Naive thymus-derived CD4-positive, alpha-beta T cell (primary cell): ENCODE results near the gene LCN1. TPM values are rescaled to one million over a fixed set of nuclear protein-coding genes. Genes with fewer than 3 reads are reported as not detected.

Experiments used
- ATAC-seq: fragments of 150-1000 bp; cut with Tn5 transposase; 2 replicates; pipeline ENCODE4 v1.10.0; 2021; ENCODE audit warnings: mild to moderate bottlenecking, moderate library complexity
- CTCF ChIA-PET: fragments of 350-600 bp; sonication (Branson Sonifier 250); formaldehyde crosslinking; loops from one replicate; lab custom pipeline; 2021; ENCODE audit warnings: antibody characterized with exemption; lab: Charles Lee
- POLR2A ChIA-PET: fragments of 350-600 bp; sonication (Branson Sonifier 250); formaldehyde crosslinking; loops from one replicate; lab custom pipeline; 2021; ENCODE audit warnings: antibody characterized with exemption, inconsistent platforms; lab: Charles Lee
- DNase-seq, 9 donors: peaks; one replicate each; pipeline versions ENCODE4 v3.0.0 to v3.0.0-alpha.2; 2020 to 2022; ENCODE audit warnings: mixed read lengths in 1 of 9
- H3K27ac ChIP-seq: one replicate; pipeline ENCODE4 v1.7.0; 2013; ENCODE audit warnings: mild to moderate bottlenecking, low read depth, low read length, moderate library complexity
- H3K27me3 ChIP-seq, 2 donors: one replicate each; pipeline ENCODE4 v1.7.0; 2013; ENCODE audit warnings: low read length in 2 of 2, mild to moderate bottlenecking in 2 of 2, moderate library complexity in 2 of 2; ENCODE audit not compliant: control insufficient read depth in 2 of 2, insufficient read depth in 2 of 2
- H3K36me3 ChIP-seq, 3 experiments: 1 replicate in 2 of 3; 2 replicates in 1 of 3; pipeline ENCODE4 v1.7.0; 2013; ENCODE audit warnings: low read length in 3 of 3, mild to moderate bottlenecking in 3 of 3, moderate library complexity in 1 of 3; ENCODE audit not compliant: insufficient read depth in 3 of 3, control insufficient read depth in 2 of 3
- H3K4me1 ChIP-seq, 2 donors: one replicate each; pipeline ENCODE4 v1.7.0; 2013; ENCODE audit warnings: low read length in 2 of 2, mild to moderate bottlenecking in 2 of 2, moderate library complexity in 1 of 2; ENCODE audit not compliant: control insufficient read depth in 2 of 2, insufficient read depth in 2 of 2
- H3K4me3 ChIP-seq: 2 replicates; pipeline ENCODE4 v1.7.0; 2013; ENCODE audit warnings: mild to moderate bottlenecking, low read length
- H3K9me3 ChIP-seq, 3 experiments: 1 replicate in 2 of 3; 2 replicates in 1 of 3; pipeline ENCODE4 v1.7.0; 2013; ENCODE audit warnings: low read length in 3 of 3; ENCODE audit not compliant: control insufficient read depth in 2 of 3
- H3K27ac Mint-ChIP-seq, 9 donors: one replicate each; pipeline ENCODE4 v1.8.0; 2020 to 2022; ENCODE audit warnings: mixed read lengths in 9 of 9, mild to moderate bottlenecking in 8 of 9, moderate library complexity in 5 of 9, inconsistent platforms in 2 of 9
- H3K27me3 Mint-ChIP-seq, 5 donors: one replicate each; pipeline ENCODE4 v1.8.0; 2021 to 2022; ENCODE audit warnings: mixed read lengths in 5 of 5, mild to moderate bottlenecking in 1 of 5
- H3K36me3 Mint-ChIP-seq, 5 donors: one replicate each; pipeline ENCODE4 v1.8.0; 2020 to 2022; ENCODE audit warnings: mixed read lengths in 5 of 5, mild to moderate bottlenecking in 3 of 5, inconsistent platforms in 1 of 5
- H3K4me1 Mint-ChIP-seq, 7 donors: one replicate each; pipeline ENCODE4 v1.8.0; 2020 to 2022; ENCODE audit warnings: mixed read lengths in 7 of 7, mild to moderate bottlenecking in 3 of 7, inconsistent platforms in 1 of 7
- H3K4me3 Mint-ChIP-seq, 10 donors: one replicate each; pipeline ENCODE4 v1.8.0; 2020 to 2022; ENCODE audit warnings: mild to moderate bottlenecking in 10 of 10, mixed read lengths in 10 of 10, moderate library complexity in 6 of 10, inconsistent platforms in 2 of 10
- H3K9me3 Mint-ChIP-seq, 11 donors: one replicate each; pipeline ENCODE4 v1.8.0; 2020 to 2022; ENCODE audit warnings: mixed read lengths in 11 of 11, mild to moderate bottlenecking in 4 of 11, inconsistent platforms in 1 of 11, moderate library complexity in 1 of 11
- intact Hi-C, 2 donors: fragments of 100-400 bp; cut with micrococcal nuclease; formaldehyde crosslinking; loops; one replicate each; pipeline ENCODE4 v1.15.1; 2023
- polyA plus RNA-seq, 2 donors: library from polyadenylated mRNA; unstranded; fragments of 300-500 nt; fragmentation: Illumina TruSeq; gene quantifications; one replicate each; pipeline ENCODE4 v1.2.3, GENCODE V29; 2021
- total RNA-seq, 6 experiments: library from RNA in 5 of 6; stranded (reverse) in 5 of 6; gene quantifications; 1 replicate in 5 of 6; 2 replicates in 1 of 6; pipeline ENCODE4 v1.2.3 and lab custom pipeline; 2021 to 2026

LCN1 gene
- total and polyA plus RNA-seq, 7 experiments from 2014 or later, result not detected

DNA sequence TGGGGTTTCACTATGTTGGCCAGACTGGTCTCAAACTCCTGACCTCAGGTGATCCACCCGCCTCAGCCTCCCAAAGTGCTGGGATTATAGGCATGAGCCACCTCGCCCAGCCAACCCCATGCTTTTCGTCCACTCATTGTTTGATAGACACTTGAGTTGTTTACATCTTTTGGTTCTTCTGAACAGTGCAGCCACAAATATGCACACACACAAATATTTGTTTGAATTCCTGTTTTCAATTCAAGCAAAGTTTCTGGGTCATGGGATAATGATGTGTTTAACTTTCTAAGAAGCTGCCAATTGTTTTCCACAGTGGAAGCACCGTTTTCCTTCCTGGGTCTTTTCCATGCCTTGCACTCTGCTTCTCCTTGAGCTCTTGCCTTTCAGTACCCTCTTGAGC, 33.5 kb downstream of the LCN1 start:
- Histone ChIP-seq H3K9me3 (no peaks in the 10 kb centered on the region), H3K36me3 (no peaks in the 10 kb centered on the region), H3K4me3 (no peak overlapping the region), H3K27ac (no peak overlapping the region), H3K27me3 (no peaks in the 10 kb centered on the region), H3K4me1 (no peaks in the 10 kb centered on the region)
- Mint-ChIP-seq H3K9me3 (peaks cover 0 to 7% (median 0%) of the 10 kb centered on the region in 11 donors), H3K4me3 (no peak overlapping the region), H3K27ac (no peak overlapping the region), H3K36me3 (no peaks in the 10 kb centered on the region), H3K4me1 (peaks cover 0 to 4% (median 0%) of the 10 kb centered on the region in 7 donors), H3K27me3 (peaks cover 0 to 9% (median 5%) of the 10 kb centered on the region in 5 donors)
- CTCF ChIA-PET, result no interaction called here
- POLR2A ChIA-PET, result no interaction called here
- DNase-seq (no peak), ATAC-seq (no peak)
- intact Hi-C loops, result no loop called here

DNA sequence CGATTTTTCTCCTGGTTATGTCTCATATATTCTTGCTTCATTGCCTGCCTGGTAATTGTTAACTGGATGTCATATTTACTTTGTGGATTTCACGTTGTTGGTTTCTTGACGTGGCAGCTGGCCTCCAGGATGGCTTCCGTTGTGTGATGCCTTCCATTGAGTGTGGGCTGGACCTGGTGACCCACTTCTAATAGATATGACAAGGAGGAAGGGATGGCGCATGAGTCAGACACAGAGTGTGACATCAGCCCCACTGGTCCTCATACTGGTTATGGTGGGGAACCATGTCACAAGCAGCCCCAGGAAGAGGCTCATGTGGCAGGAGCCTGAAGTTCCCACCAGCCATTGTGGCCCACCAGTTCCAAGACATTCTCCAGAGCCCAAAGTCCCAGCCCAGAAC, 34.0 kb downstream of the LCN1 start:
- H3K4me1 ChIP-seq, result no peaks in the 10 kb centered on the region
- H3K27me3 ChIP-seq, result no peaks in the 10 kb centered on the region
- no peaks in the 10 kb centered on the region for H3K9me3 ChIP-seq
- H3K36me3 ChIP-seq, result no peaks in the 10 kb centered on the region
- ATAC-seq (no peak), DNase-seq (no peak)
- POLR2A ChIA-PET, result no interaction called here
- Mint-ChIP-seq H3K9me3 (peaks cover 0 to 7% (median 0%) of the 10 kb centered on the region in 11 donors), H3K4me1 (peaks cover 0 to 4% (median 0%) of the 10 kb centered on the region in 7 donors), H3K27me3 (peaks cover 0 to 12% (median 6%) of the 10 kb centered on the region in 5 donors), H3K36me3 (no peaks in the 10 kb centered on the region), H3K4me3 (no peak overlapping the region), H3K27ac (no peak overlapping the region)
- CTCF ChIA-PET, result no interaction called here
- no peak overlapping the region for H3K27ac ChIP-seq
- intact Hi-C loops, result no loop called here
- no peak overlapping the region for H3K4me3 ChIP-seq

DNA sequence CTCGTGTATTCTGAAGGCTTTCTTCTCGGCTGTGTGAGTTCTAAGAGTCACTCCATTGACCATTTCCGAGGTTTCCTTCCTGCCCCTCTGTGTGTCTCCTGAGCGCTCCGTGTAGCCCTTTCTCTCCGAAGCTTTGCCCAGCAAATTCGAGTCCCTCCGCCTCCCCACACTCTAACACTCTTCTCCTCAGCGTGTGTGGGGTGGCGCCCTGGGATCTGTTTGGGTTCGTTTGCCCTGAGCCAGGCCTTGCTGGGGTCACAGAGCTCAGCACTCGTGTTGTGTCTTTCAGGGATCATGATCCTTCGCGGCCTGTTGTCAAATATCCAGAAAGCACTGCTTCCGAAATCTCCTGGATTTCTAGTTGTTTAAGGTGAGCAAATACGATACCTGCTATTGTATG, 34.7 kb downstream of the LCN1 start:
- H3K27ac ChIP-seq, result no peak overlapping the region
- no peaks in the 10 kb centered on the region for H3K36me3 ChIP-seq
- no peaks in the 10 kb centered on the region for H3K36me3 Mint-ChIP-seq
- H3K4me3 Mint-ChIP-seq, result no peak overlapping the region
- intact Hi-C loops, result no loop called here
- H3K4me1 ChIP-seq, result no peaks in the 10 kb centered on the region
- no peak for DNase-seq
- no peaks in the 10 kb centered on the region for H3K9me3 ChIP-seq
- H3K4me1 Mint-ChIP-seq, result peaks cover 0 to 2% (median 0%) of the 10 kb centered on the region in 7 donors
- peaks cover 0 to 7% (median 0%) of the 10 kb centered on the region in 11 donors for H3K9me3 Mint-ChIP-seq
- ATAC-seq, result no peak
- H3K27me3 Mint-ChIP-seq, result peaks cover 0 to 13% (median 6%) of the 10 kb centered on the region in 5 donors
- no peak overlapping the region for H3K4me3 ChIP-seq
- H3K27ac Mint-ChIP-seq, result peak overlapping the region in 1 of 9 donors; percentile 4
- ChIA-PET CTCF (no interaction called here), POLR2A (no interaction called here)
- no peaks in the 10 kb centered on the region for H3K27me3 ChIP-seq

DNA sequence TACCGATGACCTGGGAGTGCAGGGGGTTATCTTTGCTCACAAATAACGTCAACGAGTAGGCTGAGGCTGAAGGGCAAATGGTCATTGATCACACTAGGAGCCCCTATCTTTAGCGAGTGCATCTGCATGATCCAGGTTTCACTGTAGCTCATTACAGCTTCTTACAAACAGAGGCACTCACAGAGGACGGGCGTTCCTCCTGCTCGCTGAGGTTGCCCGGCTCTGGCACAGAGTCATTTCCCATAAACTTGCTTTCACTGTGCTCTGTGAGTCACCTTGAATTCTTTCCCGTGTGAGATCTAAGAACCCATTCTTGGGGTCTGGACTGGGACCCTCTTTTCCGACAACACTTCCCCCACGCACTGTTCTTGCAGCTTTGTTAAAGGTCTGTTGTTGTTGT, 38.4 kb downstream of the LCN1 start:
- H3K27ac Mint-ChIP-seq, result no peak overlapping the region
- H3K27me3 Mint-ChIP-seq, result peaks cover 0 to 23% (median 7%) of the 10 kb centered on the region in 5 donors
- Histone ChIP-seq H3K9me3 (no peaks in the 10 kb centered on the region), H3K36me3 (no peaks in the 10 kb centered on the region), H3K27ac (no peak overlapping the region), H3K4me3 (no peak overlapping the region), H3K27me3 (no peaks in the 10 kb centered on the region), H3K4me1 (no peaks in the 10 kb centered on the region)
- no peak overlapping the region for H3K4me3 Mint-ChIP-seq
- intact Hi-C loops, result no loop called here
- no peaks in the 10 kb centered on the region for H3K36me3 Mint-ChIP-seq
- POLR2A ChIA-PET, result no interaction called here
- CTCF ChIA-PET, result no interaction called here
- no peaks in the 10 kb centered on the region for H3K4me1 Mint-ChIP-seq
- ATAC-seq, result no peak
- H3K9me3 Mint-ChIP-seq, result peaks cover 0 to 7% (median 0%) of the 10 kb centered on the region in 11 donors
- DNase-seq, result no peak

DNA sequence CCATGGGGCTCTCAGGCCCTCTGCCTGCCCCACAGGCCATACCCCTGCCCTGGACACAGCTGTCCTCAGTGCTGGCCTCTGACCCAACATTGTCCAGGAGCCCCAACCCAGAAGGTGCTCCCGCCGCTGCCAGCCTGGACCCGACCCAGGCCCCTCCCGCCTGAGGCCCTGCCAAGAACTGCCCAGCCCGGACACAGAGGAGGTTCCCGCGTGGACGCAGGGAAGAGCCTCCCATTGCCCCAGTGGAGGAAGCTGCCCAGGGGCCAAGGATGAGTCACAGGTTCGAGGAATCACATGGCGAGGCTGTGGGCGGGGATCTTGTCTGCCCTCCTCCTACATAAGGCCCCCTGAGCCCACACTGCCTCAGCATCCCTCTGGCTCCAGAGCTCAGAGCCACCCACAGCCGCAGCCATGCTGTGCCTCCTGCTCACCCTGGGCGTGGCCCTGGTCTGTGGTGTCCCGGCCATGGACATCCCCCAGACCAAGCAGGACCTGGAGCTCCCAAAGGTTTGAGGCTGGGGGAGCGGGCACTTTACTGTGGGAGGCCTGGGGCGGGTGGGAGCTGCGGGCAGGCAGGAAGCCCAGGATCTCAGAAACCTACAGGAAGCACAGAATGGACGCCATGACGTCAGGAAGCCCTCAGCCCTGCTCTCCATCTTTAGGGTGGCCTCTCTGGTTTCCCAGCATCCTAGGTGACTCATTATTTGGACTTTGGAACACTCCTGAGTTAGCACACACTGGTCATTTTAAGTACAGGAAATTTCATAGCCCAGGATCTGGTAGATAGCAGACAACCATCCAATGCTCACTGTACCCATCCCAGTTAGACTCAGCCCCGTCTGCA, 40.4 kb downstream of the LCN1 start, which contains the start of gene PAEP:
Gene PAEP, plus strand, starts transcription at position 366 of the 844 bp plus-strand sequence.
- CTCF ChIA-PET, result no interaction called here
- no peak within 1 kb of the TSS for H3K27ac ChIP-seq
- H3K4me1 Mint-ChIP-seq, result no peaks in the 10 kb centered on the region
- no peaks in the 10 kb centered on the region for H3K27me3 ChIP-seq
- ATAC-seq (no peak), DNase-seq (no peak)
- H3K4me3 Mint-ChIP-seq, result no peak within 1 kb of the TSS
- H3K4me1 ChIP-seq, result no peaks in the 10 kb centered on the region
- H3K9me3 Mint-ChIP-seq, result peaks cover 0 to 2% (median 0%) of the 10 kb centered on the region in 11 donors
- H3K4me3 ChIP-seq, result no peak within 1 kb of the TSS
- no peaks in the 10 kb centered on the region for H3K36me3 Mint-ChIP-seq
- no peaks in the 10 kb centered on the region for H3K9me3 ChIP-seq
- peaks cover 0 to 35% (median 11%) of the 10 kb centered on the region in 5 donors for H3K27me3 Mint-ChIP-seq
- no peaks in the 10 kb centered on the region for H3K36me3 ChIP-seq
- POLR2A ChIA-PET, result no interaction called here
- H3K27ac Mint-ChIP-seq, result no peak within 1 kb of the TSS
- intact Hi-C loops, result no loop called here

DNA sequence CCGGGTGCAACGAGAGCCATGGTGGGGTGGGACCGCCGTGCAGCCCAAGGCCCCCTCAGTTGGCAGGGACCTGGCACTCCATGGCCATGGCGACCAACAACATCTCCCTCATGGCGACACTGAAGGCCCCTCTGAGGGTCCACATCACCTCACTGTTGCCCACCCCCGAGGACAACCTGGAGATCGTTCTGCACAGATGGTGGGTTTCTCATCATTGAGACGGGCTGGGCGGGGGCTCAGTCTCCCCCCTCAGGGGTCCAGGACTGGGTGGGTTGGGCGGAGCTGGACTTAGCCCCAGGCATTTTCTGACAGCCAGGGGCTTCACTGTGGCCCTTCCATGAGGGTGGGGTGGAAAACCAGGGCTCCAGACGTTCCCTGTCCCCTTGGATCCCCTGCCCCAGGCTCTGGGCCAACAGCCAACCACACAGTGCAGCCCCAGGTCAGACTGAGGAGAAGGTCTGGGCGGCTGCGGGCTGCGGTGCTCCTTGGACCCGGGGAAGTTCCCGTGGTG, 41.0 kb downstream of the LCN1 start:
- no peak for DNase-seq
- H3K4me3 Mint-ChIP-seq, result no peak overlapping the region

More for the DNA sequence above, 41.0 kb downstream of the LCN1 start:
- no peak for ATAC-seq
- Histone ChIP-seq H3K36me3 (no peaks in the 10 kb centered on the region), H3K27ac (no peak overlapping the region), H3K4me1 (no peaks in the 10 kb centered on the region), H3K9me3 (no peaks in the 10 kb centered on the region), H3K4me3 (no peak overlapping the region), H3K27me3 (no peaks in the 10 kb centered on the region)
- Mint-ChIP-seq H3K27me3 (peaks cover 0 to 41% (median 11%) of the 10 kb centered on the region in 5 donors), H3K36me3 (no peaks in the 10 kb centered on the region), H3K9me3 (peaks cover 0 to 2% (median 0%) of the 10 kb centered on the region in 11 donors), H3K27ac (no peak overlapping the region), H3K4me1 (no peaks in the 10 kb centered on the region)
- POLR2A ChIA-PET, result no interaction called here
- intact Hi-C loops, result no loop called here
- CTCF ChIA-PET, result no interaction called here
